ENCODE data around the gene MDH2. TPM values are rescaled to one million over a fixed set of nuclear protein-coding genes. Genes with fewer than 3 reads are reported as not detected.
"Not testable (repeated sequence)": the region's sequence is repeated elsewhere in the genome, so short reads cannot be mapped to it uniquely, and the experiment has no call there.

Gene MDH2
- total and polyA plus RNA-seq, 10 of the 15 experiments (the other 5 are each of a cell fraction or from before 2014, with no cell fraction given): 106 to 530 (median 202) TPM

DNA sequence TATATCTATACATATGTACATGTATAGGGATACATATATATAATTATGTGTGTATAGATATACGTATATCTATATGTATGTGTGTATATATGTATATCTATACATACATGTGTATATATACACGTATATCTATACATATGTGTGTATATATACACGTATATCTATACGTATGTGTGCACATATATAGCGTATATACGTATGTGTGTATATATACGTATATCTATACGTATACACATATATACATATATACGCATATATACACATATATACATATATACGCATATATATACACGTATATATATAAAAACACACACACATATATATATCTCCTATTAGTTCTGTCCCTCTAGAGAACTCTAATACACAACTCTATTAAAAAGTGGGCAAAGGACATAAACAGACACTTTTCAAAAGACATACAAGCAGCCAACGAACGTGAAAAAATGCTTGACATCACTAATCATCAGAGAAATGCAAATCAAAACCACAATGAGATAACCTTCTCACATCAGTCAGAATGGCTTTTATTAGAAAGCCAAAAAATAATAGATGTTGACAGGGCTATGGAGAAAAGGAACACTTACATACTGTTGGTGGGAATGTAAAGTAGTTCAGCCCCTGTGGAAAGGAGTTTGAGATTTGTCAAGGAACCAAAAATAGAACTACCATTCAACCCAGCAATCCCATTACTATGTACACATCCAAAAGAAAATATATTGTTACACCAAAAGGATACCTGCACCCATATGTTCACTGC, 31.5 kb upstream of the MDH2 start (continued):
- TF ChIP-seq, protein P1, sequence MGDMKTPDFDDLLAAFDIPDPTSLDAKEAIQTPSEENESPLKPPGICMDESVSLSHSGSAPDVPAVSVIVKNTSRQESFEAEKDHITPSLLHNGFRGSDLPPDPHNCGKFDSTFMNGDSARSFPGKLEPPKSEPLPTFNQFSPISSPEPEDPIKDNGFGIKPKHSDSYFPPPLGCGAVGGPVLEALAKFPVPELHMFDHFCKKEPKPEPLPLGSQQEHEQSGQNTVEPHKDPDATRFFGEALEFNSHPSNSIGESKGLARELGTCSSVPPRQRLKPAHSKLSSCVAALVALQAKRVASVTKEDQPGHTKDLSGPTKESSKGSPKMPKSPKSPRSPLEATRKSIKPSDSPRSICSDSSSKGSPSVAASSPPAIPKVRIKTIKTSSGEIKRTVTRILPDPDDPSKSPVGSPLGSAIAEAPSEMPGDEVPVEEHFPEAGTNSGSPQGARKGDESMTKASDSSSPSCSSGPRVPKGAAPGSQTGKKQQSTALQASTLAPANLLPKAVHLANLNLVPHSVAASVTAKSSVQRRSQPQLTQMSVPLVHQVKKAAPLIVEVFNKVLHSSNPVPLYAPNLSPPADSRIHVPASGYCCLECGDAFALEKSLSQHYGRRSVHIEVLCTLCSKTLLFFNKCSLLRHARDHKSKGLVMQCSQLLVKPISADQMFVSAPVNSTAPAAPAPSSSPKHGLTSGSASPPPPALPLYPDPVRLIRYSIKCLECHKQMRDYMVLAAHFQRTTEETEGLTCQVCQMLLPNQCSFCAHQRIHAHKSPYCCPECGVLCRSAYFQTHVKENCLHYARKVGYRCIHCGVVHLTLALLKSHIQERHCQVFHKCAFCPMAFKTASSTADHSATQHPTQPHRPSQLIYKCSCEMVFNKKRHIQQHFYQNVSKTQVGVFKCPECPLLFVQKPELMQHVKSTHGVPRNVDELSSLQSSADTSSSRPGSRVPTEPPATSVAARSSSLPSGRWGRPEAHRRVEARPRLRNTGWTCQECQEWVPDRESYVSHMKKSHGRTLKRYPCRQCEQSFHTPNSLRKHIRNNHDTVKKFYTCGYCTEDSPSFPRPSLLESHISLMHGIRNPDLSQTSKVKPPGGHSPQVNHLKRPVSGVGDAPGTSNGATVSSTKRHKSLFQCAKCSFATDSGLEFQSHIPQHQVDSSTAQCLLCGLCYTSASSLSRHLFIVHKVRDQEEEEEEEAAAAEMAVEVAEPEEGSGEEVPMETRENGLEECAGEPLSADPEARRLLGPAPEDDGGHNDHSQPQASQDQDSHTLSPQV (IDR thresholded peaks at IDR 0.05): no peak

DNA sequence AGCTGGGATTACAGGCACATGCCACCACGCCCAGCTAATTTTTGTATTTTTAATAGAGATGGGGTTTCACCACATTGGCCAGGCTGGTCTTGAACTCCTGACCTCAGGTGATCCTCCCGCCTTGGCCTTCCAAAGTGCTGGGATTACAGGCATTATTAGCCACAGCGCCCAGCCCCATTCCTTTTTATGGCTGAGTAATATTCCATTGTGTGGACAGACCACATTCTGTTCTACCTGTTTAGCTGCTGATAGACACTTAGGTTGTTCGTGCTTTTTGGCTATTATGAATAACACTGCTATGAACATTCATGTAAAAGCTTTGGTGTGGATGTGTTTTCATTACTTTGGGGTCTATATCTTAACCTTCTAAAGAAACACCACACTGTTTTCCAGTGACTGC, 29.4 kb upstream of the MDH2 start:
- ChIA-PET POLR2A (interaction anchor here (2.0 kb wide), 1 partner anchor 152 kb away, joined by 9 read pairs; no protein-coding TSS in a partner anchor), CTCF (interaction anchor here (1.2 to 7.7 kb wide), 6 partner anchors 7 to 256 kb away, joined by 4 to 247 read pairs (median 16); no protein-coding TSS in a partner anchor), RAD21 (ENCODE audit: unreplicated experiment) (interaction anchor here (2.5 to 6.4 kb wide), 4 partner anchors 9 to 153 kb away, joined by 11 to 115 read pairs (median 17); partner anchors contain the start of genes MDH2, RHBDD2 and STYXL1), SMC1A (ENCODE audit: uncharacterized antibody, unreplicated experiment) (interaction anchor here (1.4 kb wide), 1 partner anchor 153 kb away, joined by 5 read pairs; no protein-coding TSS in a partner anchor)
- H3K27me3 ChIP-seq (replicated peaks in 1 of 2; ENCODE audit: control insufficient read depth in 2 of 2, insufficient read depth in 2 of 2, low read length in 1 of 2); BruUV-seq (replicated peaks); H3K4me2 ChIP-seq (ENCODE audit: control insufficient read depth, insufficient read depth); H3K9ac ChIP-seq (ENCODE audit: control insufficient read depth, insufficient read depth, low read length); ATAC-seq; FAIRE-seq; H3K79me2 ChIP-seq (ENCODE audit: control insufficient read depth, insufficient read depth, low read length); H3K9me3 ChIP-seq (replicated peaks; ENCODE audit: control insufficient read depth, insufficient read depth, low read length); DNase-seq (ENCODE audit: low read depth, low spot score); H3K4me3 ChIP-seq; in situ Hi-C loops (cut with MboI); H2AFZ ChIP-seq (ENCODE audit: control insufficient read depth, low read depth, low read length); H3K4me1 ChIP-seq (ENCODE audit: control insufficient read depth, insufficient read depth, low read length); H3K27ac ChIP-seq (ENCODE audit: control insufficient read depth, insufficient read depth); H4K20me1 ChIP-seq (ENCODE audit: control insufficient read depth, insufficient read depth): not testable (repeated sequence)
- intact Hi-C loops (cut with micrococcal nuclease; ENCODE audit: unreplicated experiment): loop anchor here (10.0 kb wide), 1 partner anchor 244 kb away; the partner anchor contains the start of gene CCL26
- 92% methylated on average over 4 of the region's 4 CpGs for WGBS (ENCODE audit: insufficient coverage, insufficient replicate concordance, low lambda C conversion rate, missing lambda C conversion rate)
- peaks cover 0 to 11% of the 10 kb centered on the region in 2 experiments; a peak in 2 of 4 replicates for H3K36me3 ChIP-seq (ENCODE audit: control insufficient read depth in 2 of 2, insufficient read depth in 2 of 2, low read length in 1 of 2)
